ENCODE data around the gene ANTXR1.
A peak's percentile ranks its signal among the peaks of the same experiment; 100 is the strongest.

ANTXR1 gene

GRCh38 chr2:69013142-69013839, at the start of gene ANTXR1:
ANTXR1 (plus strand) TSS chr2:69013179; CDS start chr2:69013500, 321 bp downstream.
- H3K79me2 ChIP-seq (ENCODE audit: insufficient read depth, low read length): peaks cover 38% of the 10 kb centered on the region
- H2AFZ ChIP-seq (ENCODE audit: low read depth, low read length): peak within 1 kb of the TSS; percentile 99

DNA sequence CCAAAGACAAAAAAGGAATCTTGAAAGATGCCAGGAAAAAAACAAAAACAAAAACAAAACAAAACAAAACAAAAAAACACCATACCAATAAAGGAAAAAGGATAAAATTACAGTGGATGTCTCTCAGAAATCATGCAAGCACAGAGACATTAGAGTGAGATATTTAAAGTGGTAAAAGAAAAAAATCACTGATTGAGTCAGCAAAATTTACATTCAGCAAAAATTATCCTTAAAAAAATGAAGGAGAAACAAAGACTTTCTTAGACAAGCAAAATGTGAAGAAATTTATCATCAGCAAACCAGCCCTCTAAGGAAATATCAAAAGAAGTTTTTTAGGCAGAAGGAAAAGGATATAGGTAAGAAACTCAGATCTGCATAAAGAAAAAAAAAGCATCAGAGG, 48.7 kb upstream of the ANTXR1 start:
- Histone ChIP-seq H2AFZ (ENCODE audit: low read depth, low read length) (no peak overlapping the region), H3K9me3 (ENCODE audit: insufficient read depth, low read length, severe bottlenecking) (no peaks in the 10 kb centered on the region), H3K27ac (ENCODE audit: low read length) (no peak overlapping the region), H3K4me2 (ENCODE audit: insufficient read depth, low read length) (no peak overlapping the region), H3K27me3 (ENCODE audit: insufficient read depth, low read length, poor library complexity) (peaks cover 3% of the 10 kb centered on the region), H3K4me1 (ENCODE audit: insufficient read depth, low read length) (no peaks in the 10 kb centered on the region), H3K4me3 (ENCODE audit: low read depth in 1 of 2, low read length in 2 of 2) (no peak overlapping the region), H3K9ac (ENCODE audit: low read depth, low read length) (no peak overlapping the region), H3K79me2 (ENCODE audit: insufficient read depth, low read length) (no peaks in the 10 kb centered on the region), H4K20me1 (ENCODE audit: insufficient read depth, low read length) (no peaks in the 10 kb centered on the region), H3K36me3 (ENCODE audit: insufficient read depth, low read length) (no peaks in the 10 kb centered on the region)
- no peak for DNase-seq
- TF ChIP-seq, protein P1, sequence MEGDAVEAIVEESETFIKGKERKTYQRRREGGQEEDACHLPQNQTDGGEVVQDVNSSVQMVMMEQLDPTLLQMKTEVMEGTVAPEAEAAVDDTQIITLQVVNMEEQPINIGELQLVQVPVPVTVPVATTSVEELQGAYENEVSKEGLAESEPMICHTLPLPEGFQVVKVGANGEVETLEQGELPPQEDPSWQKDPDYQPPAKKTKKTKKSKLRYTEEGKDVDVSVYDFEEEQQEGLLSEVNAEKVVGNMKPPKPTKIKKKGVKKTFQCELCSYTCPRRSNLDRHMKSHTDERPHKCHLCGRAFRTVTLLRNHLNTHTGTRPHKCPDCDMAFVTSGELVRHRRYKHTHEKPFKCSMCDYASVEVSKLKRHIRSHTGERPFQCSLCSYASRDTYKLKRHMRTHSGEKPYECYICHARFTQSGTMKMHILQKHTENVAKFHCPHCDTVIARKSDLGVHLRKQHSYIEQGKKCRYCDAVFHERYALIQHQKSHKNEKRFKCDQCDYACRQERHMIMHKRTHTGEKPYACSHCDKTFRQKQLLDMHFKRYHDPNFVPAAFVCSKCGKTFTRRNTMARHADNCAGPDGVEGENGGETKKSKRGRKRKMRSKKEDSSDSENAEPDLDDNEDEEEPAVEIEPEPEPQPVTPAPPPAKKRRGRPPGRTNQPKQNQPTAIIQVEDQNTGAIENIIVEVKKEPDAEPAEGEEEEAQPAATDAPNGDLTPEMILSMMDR (IDR thresholded peaks at IDR 0.05; ENCODE audit: borderline replicate concordance, extremely low read depth, low read length, poor library complexity, severe bottlenecking): no peak
- no peak for TF ChIP-seq EZH2 (IDR thresholded peaks at IDR 0.05; ENCODE audit: borderline replicate concordance, low read depth, low read length, severe bottlenecking)
- no peak for ATAC-seq (ENCODE audit: insufficient read depth, low read depth)

More at GRCh38 chr2:69013142-69013839, at the start of gene ANTXR1:
- Histone ChIP-seq H3K4me2 (ENCODE audit: insufficient read depth, low read length) (peak within 1 kb of the TSS; percentile 91), H3K9me3 (ENCODE audit: insufficient read depth, low read length, severe bottlenecking) (no peaks in the 10 kb centered on the region), H3K9ac (ENCODE audit: low read depth, low read length) (peak within 1 kb of the TSS; percentile 90), H3K4me1 (ENCODE audit: insufficient read depth, low read length) (peaks cover 24% of the 10 kb centered on the region), H3K27ac (ENCODE audit: low read length) (peak within 1 kb of the TSS; percentile 76), H3K36me3 (ENCODE audit: insufficient read depth, low read length) (no peaks in the 10 kb centered on the region; the same call in 1 of the 2 replicates), H3K27me3 (ENCODE audit: insufficient read depth, low read length, poor library complexity) (peaks cover 5% of the 10 kb centered on the region), H4K20me1 (ENCODE audit: insufficient read depth, low read length) (peaks cover 10% of the 10 kb centered on the region; the same call in 1 of the 2 replicates), H3K4me3 (ENCODE audit: low read depth in 1 of 2, low read length in 2 of 2) (peak within 1 kb of the TSS; percentile 88 to 99)
- TF ChIP-seq EZH2 (IDR thresholded peaks at IDR 0.05; ENCODE audit: borderline replicate concordance, low read depth, low read length, severe bottlenecking): no peak
- TF ChIP-seq, protein P1 (IDR thresholded peaks at IDR 0.05; ENCODE audit: borderline replicate concordance, extremely low read depth, low read length, poor library complexity, severe bottlenecking): no peak
- ATAC-seq (ENCODE audit: insufficient read depth, low read depth): peak; percentile 87
- DNase-seq: peak; percentile 80

DNA sequence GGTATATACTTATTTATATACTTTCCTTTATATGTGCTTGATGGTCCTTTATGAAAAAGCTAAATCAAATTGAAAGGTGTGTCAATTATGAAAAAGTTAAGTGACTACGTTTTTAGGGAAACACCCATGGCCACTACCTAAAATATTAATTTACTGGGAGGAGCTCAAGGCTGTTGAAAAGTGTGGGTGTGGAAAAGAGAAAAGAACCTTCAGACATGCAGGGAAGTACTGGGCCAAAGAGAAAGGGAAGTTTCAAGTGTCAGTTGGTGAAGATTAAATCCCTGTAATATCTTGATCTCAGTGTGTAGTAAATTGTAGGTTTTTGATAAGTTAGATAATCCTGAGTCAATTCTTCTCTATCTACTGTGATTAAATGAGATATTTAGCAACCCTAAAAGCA, 44.8 kb upstream of the ANTXR1 start:
- Histone ChIP-seq H4K20me1 (ENCODE audit: insufficient read depth, low read length) (no peaks in the 10 kb centered on the region), H3K79me2 (ENCODE audit: insufficient read depth, low read length) (no peaks in the 10 kb centered on the region), H3K27me3 (ENCODE audit: insufficient read depth, low read length, poor library complexity) (no peaks in the 10 kb centered on the region), H3K36me3 (ENCODE audit: insufficient read depth, low read length) (no peaks in the 10 kb centered on the region), H3K9me3 (ENCODE audit: insufficient read depth, low read length, severe bottlenecking) (no peaks in the 10 kb centered on the region), H2AFZ (ENCODE audit: low read depth, low read length) (no peak overlapping the region), H3K4me3 (ENCODE audit: low read depth in 1 of 2, low read length in 2 of 2) (no peak overlapping the region), H3K4me2 (ENCODE audit: insufficient read depth, low read length) (no peak overlapping the region), H3K27ac (ENCODE audit: low read length) (no peak overlapping the region), H3K9ac (ENCODE audit: low read depth, low read length) (no peak overlapping the region), H3K4me1 (ENCODE audit: insufficient read depth, low read length) (no peaks in the 10 kb centered on the region)
- no peak for TF ChIP-seq EZH2 (IDR thresholded peaks at IDR 0.05; ENCODE audit: borderline replicate concordance, low read depth, low read length, severe bottlenecking)
- TF ChIP-seq, protein P1 (IDR thresholded peaks at IDR 0.05; ENCODE audit: borderline replicate concordance, extremely low read depth, low read length, poor library complexity, severe bottlenecking): no peak
- ATAC-seq (ENCODE audit: insufficient read depth, low read depth): no peak
- no peak for DNase-seq

Data from DND-41 (cell line).